NCI-H748 (cell line): ENCODE results near the gene RAB11FIP4.

ENCODE experiments used
- DNase-seq: peaks from one replicate; lab custom pipeline; 2025; ENCODE audit not compliant: unreplicated experiment; lab: John Stamatoyannopoulos, UW

RAB11FIP4 gene

GRCh38 chr17:31537565-31538011 lies 146.1 kb downstream of the RAB11FIP4 start:
- DNase-seq, result no peak

- DNase-seq, result no peak
These were observed 146.7 kb downstream of the RAB11FIP4 start for GRCh38 chr17:31538080-31538762.

DNA sequence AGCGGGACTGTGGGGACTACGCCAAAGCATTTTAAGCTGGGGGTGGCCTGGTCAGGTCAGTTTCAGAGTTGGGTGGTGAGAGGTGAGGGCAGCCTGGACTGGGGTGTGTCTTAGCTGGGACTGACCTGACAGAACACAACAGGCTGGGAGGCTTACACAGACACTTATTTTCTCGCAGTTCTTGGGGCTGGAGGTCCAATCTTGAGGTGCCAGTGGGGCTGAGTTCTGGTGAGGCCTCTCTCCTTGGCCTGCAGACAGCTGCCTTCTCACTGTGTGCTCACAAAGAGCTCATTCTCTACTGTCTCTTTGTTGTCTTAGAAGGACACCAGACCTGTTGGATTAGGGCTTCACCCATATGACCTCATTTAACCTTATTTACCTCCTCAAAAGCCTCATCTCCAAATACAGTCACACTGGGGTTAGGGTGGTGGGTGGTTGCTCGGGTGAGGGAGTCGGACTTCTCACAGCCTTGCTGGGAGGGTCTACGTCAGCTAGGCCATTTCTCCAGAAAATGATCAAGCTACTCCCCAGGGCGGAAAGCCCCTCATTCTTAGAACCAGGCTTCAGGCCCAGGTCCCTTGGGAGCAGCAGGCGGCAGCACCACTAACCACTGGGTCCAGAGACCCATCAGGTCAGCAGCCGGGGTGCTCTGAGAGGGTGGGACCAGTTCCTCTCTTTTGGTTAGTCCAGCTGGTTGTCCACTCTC lies 149.3 kb downstream of the RAB11FIP4 start:
- no peak for DNase-seq

- DNase-seq, result no peak
These were observed 150.1 kb downstream of the RAB11FIP4 start for GRCh38 chr17:31541559-31541958.

- no peak for DNase-seq
These were observed 152.7 kb downstream of the RAB11FIP4 start for GRCh38 chr17:31544186-31544585.

DNA sequence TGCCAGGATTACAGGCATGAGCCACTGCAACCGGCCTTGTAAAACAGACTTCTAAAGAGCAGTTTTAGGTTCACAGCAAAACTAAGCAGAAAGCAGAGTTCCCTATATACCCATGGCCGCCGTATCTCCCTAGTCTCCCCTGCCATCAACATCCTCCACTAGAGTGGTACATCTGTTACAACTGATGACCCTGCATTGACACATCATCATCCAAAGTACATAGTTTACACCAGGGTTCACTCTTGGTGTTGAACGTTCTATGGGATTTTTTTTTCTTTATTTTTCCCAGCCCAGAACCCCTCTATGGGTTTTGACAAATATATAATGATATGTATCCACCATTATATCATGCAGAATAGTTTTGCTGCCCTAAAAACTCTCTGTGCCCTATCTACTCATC lies 155.2 kb downstream of the RAB11FIP4 start:
- DNase-seq, result no peak

DNA sequence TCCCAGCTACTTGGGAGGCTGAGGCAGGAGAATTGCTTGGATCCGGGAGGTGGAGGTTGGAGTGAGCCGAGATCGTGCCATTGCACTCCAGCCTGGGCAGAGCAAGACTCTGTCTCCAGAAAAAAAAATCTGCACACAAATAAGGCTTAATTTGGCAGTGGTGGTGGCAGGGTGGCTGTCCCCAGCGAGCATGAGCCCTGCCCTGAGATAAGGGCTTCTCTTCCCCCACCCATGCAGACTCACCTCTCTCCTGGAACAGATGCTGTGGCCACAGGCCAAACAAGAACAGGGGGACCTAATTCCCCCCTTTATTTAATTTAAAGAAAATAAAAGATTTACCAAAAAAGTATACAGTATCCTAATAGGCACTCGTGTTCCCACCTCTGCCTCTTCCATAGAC lies 157.2 kb downstream of the RAB11FIP4 start:
- DNase-seq, result no peak

DNA sequence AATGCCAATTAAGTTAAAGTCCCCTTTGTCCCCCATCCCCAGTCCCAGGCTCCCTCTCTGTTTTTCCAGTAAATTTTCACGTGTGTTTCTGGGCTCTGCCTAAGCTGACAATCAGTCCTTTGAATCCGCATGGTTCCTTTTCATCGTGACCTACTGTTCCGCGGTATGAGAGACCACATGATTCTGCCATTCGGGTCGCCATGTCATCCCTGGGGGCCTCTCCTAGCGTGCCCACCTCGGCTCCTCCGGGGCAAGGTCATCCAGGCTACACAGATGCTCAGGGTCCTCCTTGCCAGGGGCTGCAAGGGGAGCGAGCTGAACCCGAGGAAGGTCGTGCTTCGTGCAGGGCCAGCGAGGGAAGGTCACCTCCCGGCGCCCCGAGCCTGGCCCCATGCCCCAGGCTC lies 157.6 kb downstream of the RAB11FIP4 start:
- DNase-seq, result peak; percentile 59

DNA sequence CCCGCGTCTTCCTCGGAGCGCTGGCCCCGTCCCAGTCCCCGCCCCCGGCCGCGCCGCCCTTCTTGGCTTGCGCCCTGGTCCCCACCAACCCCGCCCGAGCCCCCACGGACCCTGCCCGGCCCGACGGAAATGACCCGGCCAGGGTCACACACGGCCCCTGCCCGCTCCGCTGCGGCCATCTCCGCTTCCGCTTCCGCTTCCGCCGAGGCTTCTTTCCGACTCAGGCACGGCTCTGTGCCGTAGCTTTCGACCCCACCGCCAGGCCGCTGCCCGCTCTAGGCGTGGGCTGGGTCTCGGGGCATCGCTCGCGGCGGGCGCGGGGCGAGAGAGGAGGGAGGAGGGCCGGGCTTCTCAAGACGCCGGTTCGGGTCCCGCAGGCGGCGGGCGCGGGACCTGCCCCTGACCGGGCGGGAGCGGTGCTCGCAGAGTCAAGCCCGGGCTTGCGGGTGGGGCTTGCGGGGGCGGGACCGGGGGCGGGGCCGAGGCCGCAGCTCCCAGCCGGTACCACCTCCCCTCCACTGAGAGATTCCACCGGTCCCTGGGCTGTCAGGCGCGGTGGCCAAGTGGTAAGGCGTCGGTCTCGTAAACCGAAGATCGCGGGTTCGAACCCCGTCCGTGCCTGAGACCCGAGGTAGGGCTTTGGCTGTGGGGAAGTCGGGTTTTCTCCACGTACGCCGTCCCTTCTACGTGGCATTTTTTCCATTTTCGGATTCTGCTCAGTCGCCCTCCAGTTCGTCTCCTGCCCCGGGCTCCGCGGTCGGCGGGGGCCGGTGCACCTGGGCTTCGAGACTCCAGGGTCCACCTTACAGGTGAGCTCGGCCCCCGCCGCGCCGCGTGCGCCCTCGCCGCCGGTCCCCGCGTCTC lies 158.3 kb downstream of the RAB11FIP4 start:
- DNase-seq, result peak; percentile 92

- DNase-seq, result no peak
These were observed 159.0 kb downstream of the RAB11FIP4 start for GRCh38 chr17:31550389-31551056.

- DNase-seq, result no peak
These were observed 161.1 kb downstream of the RAB11FIP4 start for GRCh38 chr17:31552568-31552967.

DNA sequence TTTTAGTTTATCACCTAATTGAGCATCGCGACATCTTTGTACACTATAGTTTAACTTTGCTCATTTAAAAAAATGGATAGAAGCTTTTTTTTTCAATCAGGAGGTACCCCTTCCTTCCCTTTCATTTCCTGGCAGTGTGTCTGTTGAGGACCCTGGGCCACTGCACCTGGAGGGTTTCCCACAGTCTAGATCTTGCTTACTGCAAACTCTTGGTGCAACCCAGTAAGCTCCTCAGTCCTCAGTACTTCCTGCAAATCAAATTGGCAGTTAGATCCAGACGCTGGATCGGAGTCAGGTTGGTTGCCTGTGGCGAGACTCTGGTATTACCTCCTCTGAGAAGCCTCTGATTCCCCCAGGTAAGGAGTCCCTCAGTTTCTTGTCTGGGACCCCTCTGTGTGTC lies 162.0 kb downstream of the RAB11FIP4 start:
- DNase-seq, result no peak

- DNase-seq, result no peak
These were observed 163.5 kb downstream of the RAB11FIP4 start for GRCh38 chr17:31554930-31555329.

GRCh38 chr17:31556969-31557645 lies 165.6 kb downstream of the RAB11FIP4 start:
- DNase-seq, result no peak

DNA sequence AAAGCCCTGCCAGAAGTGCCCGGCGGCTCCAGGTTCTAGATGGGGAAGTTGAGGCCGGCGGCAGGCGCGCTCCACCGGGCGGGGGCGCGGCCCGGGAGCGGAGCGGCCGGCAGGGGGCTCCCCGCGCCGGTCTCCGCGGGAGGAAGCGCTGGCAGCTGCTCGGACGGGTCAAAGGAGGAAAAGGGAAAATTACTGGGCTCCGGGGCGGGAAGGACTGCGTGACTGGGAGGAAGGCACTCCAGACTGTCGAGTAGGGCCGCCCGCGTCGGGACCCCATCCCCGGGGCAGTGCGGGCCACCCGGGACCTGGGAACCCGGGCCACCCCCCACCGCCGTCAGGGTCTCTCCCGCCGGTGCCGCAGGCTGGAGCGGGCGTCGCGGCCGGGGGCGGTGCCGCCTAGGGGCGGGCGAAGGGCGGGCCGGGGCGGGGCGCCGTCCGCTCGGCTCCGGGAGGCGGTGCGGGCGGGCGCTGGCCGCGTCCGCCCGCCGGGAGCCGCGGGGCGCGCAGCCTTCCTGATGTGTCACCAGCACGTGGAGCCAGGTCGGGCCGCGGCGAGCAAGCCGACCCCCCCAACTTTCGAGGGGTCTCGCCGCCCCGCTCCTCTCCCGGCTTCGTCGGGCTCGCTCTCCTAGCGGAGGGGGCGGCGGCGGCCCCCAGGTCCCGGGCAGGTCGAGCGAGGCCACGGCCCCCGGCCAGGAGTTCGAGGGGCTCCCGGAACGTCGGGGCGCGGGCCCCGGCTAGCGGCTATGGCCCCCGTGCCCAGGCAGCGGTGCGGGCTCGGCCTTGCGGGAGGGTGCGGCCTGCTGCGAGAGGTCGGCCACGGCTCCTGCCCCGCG lies 167.5 kb downstream of the RAB11FIP4 start:
- peak; percentile 81 for DNase-seq

GRCh38 chr17:31559584-31560501 lies 168.4 kb downstream of the RAB11FIP4 start:
- DNase-seq, result no peak

GRCh38 chr17:31560616-31561235 lies 169.3 kb downstream of the RAB11FIP4 start:
- no peak for DNase-seq
